Activated CD8-positive, alpha-beta memory T cell treated with anti-CD3 and anti-CD28 coated beads, Interleukin-2, amount 50 U/mL, for 1 hour (primary cell): ENCODE results near the gene POLE3.
"Not testable (repeated sequence)": the region's sequence is repeated elsewhere in the genome, so short reads cannot be mapped to it uniquely, and the experiment has no call there.

ENCODE experiments used
- DNase-seq: peaks from one replicate; pipeline ENCODE4 v3.0.0-alpha.2; 2020; ENCODE audit errors: extremely low read depth

POLE3 gene

GRCh38 chr9:113376634-113377567 lies 33.6 kb downstream of the POLE3 start, which contains the start of gene HDHD3:
Gene HDHD3, minus strand, starts transcription at chr9:113376986. Its CDS starts 2,632 bp downstream, at chr9:113374354.
- peak; percentile 54 for DNase-seq

GRCh38 chr9:113375057-113376023 lies 35.1 kb downstream of the POLE3 start:
- DNase-seq = no peak

GRCh38 chr9:113373676-113374392 lies 36.6 kb downstream of the POLE3 start:
- no peak for DNase-seq

- no peak for DNase-seq
Observed at GRCh38 chr9:113373256-113373655, 37.2 kb downstream of the POLE3 start.

- no peak for DNase-seq
Observed at GRCh38 chr9:113372059-113372458, 38.4 kb downstream of the POLE3 start.

GRCh38 chr9:113370806-113371325 lies 39.6 kb downstream of the POLE3 start:
- no peak for DNase-seq

GRCh38 chr9:113369855-113370140 lies 40.7 kb downstream of the POLE3 start:
- no peak for DNase-seq

GRCh38 chr9:113368982-113369854 lies 41.3 kb downstream of the POLE3 start:
- no peak for DNase-seq

- no peak for DNase-seq
Observed at GRCh38 chr9:113368348-113368981, 42.0 kb downstream of the POLE3 start.

- DNase-seq = not testable (repeated sequence)
Observed at GRCh38 chr9:113365652-113366051, 44.8 kb downstream of the POLE3 start.

- no peak for DNase-seq
Observed at GRCh38 chr9:113364951-113365350, 45.5 kb downstream of the POLE3 start.

- DNase-seq = no peak
Observed at GRCh38 chr9:113363336-113363735, 47.1 kb downstream of the POLE3 start.

- DNase-seq = no peak
Observed at GRCh38 chr9:113361304-113362018, 49.0 kb downstream of the POLE3 start.

- DNase-seq = no peak
Observed at GRCh38 chr9:113360242-113360842, 50.1 kb downstream of the POLE3 start.

- no peak for DNase-seq
Observed at GRCh38 chr9:113359385-113359784, 51.1 kb downstream of the POLE3 start.
